8988T (cell line): ENCODE results near the gene GRHL1.

Experiments
- DNase-seq: peaks from one replicate; pipeline ENCODE4 v3.0.0; 2011

The GRHL1 gene

DNA sequence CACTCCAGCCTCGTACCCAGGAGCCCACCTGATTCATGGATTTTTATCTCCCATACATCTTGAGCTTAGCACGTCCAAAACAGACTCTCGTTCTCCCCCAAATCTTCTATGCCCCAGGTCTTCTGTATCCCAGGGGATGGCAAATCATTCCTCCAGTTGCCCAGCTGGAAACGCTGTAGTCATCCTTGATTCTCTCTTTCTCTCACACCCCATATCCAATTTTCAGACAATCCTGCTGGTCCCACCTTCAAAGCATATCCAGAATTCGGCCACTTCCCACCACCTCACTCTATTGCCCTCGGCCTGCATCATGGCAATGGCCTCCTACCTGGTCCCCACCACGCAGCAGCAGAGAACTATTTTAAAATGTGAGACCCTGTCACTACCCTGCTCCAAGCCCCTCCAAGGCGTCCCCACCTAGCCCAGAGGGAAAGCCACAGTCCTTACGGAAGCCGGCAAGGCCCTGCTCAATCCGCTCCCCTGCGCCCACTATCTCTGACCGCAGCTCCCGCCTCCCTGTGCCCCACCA lies 1.4 kb upstream of the GRHL1 start:
- DNase-seq: no peak

GRCh38 chr2:9950521-9951271 lies 797 bp upstream of the GRHL1 start:
- DNase-seq: peak; percentile 76

DNA sequence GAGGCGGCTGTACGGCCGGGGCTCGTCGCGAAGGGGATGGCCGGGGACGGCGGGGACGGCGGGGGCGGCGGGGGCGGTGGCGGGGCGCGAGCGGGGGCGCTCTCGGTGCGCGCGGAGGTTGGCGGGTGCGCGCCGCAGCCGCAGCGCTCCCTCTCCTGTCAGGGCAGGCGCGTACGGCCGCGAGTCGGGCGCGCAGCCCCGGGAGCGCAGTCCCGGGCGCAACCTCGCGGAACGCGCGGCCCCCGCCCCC lies 296 bp upstream of the GRHL1 start:
- peak; percentile 98 for DNase-seq

- DNase-seq: no peak
Measured at GRCh38 chr2:9952286-9952737, 819 bp downstream of the GRHL1 start.

- DNase-seq: no peak
Measured at GRCh38 chr2:9952856-9953503, 1.5 kb downstream of the GRHL1 start.

DNA sequence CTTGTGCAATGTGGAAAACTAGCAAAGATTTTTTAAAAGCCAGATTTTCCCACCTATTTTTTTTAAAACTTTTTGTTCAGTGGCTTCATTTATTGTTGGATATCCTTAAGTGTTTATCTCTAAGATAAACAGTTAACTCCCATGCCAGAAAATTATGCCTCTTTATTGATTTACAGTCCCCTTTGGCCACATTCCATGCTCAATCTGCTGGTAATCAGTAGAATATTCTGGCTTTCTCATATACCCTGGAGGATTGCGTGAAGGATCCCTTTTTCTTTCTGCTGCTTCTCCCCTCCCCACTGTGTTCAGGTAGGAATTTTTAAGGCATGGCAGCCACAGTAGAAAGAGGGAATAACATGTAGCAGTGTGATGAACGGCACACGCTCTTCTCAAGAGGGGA lies 2.6 kb downstream of the GRHL1 start:
- no peak for DNase-seq

- DNase-seq: no peak
Measured at GRCh38 chr2:9958057-9958456, 6.6 kb downstream of the GRHL1 start.

DNA sequence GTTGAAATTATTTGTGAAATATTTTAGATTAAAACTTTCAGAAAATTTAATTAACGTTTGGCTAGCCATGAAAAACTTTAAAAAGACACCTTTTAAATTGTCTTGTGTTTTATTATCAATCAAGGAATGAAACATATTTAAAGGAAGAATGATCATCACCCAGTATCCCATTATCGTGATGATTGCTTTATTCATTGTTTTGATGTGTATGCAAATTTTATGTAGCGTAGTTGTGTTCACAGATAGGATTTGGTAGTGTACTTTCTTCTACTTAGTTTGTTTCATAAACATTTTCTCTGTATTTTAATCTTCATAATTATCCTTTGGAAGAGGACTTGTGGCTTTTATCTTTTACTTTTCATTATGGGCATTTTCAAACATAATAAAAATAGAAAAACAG lies 7.8 kb downstream of the GRHL1 start:
- DNase-seq: no peak

DNA sequence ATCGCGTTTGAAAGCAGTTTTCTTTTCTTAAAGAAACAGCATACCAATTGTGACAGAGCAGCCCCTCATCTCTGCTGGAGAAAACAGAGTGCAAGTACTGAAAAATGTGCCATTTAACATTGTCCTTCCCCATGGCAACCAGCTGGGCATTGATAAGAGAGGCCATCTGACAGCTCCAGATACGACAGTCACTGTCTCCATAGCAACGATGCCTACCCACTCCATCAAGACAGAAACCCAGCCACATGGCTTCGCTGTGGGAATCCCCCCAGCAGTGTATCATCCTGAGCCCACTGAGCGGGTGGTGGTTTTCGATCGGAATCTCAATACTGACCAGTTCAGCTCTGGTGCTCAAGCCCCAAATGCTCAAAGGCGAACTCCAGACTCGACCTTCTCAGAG lies 9.5 kb downstream of the GRHL1 start:
- DNase-seq: no peak

DNA sequence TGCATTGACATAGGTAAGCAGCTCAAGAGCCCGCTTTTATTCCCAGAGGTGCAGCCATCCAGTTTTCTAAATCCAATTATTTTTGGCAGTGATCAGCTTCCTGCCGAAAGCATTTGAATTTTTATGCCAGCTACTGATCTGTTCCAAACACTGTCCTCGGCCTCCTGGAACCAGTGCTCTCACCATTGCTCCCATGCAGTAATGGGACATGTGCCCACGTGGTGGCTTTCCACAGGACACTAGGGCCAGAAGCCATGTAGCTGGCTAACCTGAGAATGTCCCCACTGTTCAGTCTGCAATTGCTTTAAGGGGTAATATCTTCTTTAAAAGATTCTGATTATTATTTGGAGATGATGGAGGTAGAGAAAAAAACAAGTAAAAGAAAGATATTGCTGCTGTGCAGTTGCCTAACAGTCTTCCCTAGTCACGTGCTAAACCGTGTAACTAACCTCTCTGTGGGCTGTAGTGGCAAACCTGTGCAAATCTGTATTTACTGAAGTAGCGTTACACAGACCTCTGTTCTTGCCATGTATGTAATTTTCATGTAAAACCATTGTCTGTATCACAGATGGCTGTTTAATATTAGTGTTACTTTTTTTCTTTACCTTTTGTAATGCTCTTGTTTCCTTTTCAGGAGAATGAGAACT lies 13.0 kb downstream of the GRHL1 start:
- no peak for DNase-seq

- no peak for DNase-seq
Measured at GRCh38 chr2:9965119-9965822, 13.8 kb downstream of the GRHL1 start.

DNA sequence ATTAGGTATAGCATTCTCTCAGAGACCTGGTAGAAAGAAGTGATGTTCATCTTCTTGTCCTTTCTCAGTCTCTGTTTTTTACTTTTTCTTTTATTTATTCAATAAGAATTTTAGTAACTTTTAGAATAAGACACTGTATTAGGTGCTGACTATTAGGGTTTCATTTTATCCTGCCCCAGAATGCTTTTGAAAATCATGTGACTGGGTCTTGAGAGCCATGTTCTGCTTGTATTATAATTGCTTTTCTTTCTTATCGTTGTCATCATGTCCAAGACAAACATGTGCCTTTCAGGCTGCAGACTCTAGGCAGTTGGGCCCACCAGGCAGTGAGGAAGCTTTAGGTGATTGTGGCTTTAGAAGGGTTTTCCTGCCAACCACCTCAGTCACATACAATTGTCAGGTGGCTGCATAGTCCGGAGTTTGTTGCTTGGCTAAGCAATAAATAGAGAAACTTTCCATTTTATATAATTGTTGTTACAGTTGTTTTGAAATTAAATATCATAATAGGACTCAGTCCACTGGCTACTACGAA lies 15.1 kb downstream of the GRHL1 start:
- no peak for DNase-seq

DNA sequence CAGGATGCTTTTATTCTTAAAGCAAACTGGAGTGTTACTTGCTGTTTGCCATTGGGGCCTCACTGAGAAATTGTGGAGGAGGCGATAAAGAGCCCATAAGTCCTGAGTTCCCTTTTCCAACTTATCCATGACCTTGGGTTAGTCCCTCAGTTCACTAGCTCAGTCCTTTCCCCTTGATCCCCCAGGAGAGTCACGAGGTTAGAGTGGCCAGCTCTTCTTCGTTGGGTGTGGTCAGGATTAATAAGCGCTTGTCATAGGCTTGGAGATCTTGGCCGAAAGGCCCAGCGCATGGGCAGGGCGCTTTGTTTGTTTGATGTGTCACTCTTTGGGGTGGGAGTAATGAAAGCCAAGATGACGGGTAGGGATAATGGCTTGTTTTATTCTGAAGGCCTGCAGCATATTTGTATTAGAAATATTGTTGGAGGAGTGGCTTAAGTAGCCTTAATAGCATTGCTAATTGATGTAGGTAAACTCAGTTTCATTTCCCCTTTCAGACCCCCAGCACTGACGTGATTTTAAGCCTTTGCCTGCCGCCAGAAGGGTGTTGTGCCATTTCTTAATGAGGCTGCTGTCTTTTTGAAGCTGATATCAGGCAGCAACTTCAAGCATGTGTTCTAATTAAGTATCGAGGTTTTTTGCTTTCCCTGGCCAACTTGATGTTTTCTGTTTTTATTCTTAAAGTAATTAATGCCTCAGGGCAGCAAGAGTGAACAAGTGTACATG lies 15.7 kb downstream of the GRHL1 start:
- no peak for DNase-seq

- no peak for DNase-seq
Measured at GRCh38 chr2:9968553-9969497, 17.3 kb downstream of the GRHL1 start.

DNA sequence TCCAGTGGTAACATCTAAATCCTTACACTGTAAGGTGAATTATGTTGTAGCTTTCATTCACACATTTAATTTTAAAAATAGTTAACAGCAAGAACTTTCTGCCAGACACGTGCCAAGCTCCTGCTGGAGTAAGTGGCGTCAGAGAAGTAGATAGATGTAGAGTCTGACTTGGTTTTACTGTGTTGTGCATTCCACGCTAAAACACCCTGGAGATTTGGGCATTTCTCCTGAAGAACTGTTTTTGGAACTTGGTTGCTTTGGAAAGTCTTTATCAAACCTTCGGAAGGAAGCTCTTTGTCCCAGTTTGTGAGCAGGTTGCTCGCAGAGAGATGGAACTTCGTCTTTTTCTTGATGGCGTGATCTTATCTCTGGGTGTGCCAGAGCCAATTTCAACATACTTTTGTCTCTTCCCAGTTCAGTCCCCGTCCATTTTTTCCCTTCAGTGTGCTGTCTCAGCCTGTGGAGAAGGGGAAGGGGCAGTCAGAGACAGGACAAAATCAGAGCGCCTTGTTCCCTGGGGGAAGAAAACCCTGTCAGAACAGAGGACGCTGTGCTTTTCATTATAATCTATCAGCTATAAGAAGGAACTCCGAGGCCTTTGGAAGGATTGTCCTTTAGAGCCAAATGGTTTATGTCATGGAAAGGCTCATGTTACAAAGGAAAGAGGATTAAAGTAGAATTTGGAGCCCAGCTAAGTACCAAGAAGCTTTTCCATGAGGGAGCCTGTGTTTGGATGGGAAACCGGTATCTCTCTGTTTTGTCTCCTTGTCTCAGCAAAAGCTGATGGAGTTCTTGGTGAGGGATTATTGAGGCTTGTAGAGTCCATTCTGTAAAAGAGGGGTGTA lies 18.9 kb downstream of the GRHL1 start:
- DNase-seq: no peak

DNA sequence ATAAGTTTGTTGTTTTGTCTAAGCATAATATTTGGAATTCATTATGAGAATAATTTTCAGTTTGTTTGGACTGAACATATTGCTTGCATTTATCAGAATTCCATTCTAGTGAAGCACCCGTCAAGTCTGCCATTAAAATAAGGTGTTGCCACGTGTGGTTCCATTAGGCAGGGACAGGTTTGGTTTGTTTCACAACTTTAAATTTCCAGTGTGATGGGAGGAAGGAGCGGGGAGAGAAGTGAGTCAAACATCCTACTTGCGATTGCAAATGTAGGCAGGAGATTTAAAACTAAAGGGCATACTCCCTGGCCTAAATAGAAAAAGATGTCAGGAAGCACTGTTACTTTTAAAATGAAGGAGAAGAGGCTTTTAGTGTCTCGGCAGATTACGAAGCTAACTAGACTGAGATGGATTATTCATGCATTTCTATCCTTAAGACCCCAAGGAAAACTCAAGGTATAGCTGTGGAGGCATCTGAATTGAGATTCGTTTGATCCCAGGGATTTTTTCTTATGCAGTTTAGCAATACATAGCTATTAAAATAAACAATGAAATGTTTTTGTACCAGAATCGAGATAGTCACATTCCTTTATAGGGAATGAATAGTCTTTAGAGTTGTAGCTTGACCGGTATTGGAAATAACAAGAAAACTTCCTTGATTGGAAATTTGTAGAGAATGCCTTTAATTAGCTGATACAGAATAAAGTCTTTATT lies 19.8 kb downstream of the GRHL1 start:
- DNase-seq: no peak

DNA sequence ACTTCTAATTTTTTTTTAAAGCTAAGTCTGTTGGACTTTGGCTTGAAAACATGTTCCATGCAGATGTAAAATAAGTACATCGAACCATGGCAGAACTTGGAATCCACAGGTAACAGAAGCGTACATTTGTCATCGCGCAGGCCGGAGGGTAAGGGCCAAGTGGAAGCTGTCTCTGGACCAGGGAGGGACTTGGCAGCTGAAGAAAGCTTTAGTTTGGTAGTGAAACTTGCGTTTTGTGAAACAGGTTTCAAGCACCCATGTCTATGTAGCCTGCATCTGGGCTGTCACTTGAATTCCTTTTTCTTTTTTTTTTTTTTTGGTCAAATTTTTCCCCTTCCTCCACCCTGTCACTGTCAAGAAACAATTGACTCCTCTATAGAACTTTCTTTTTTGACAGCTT lies 20.4 kb downstream of the GRHL1 start:
- DNase-seq: no peak

- no peak for DNase-seq
Measured at GRCh38 chr2:9972621-9973479, 21.4 kb downstream of the GRHL1 start.

DNA sequence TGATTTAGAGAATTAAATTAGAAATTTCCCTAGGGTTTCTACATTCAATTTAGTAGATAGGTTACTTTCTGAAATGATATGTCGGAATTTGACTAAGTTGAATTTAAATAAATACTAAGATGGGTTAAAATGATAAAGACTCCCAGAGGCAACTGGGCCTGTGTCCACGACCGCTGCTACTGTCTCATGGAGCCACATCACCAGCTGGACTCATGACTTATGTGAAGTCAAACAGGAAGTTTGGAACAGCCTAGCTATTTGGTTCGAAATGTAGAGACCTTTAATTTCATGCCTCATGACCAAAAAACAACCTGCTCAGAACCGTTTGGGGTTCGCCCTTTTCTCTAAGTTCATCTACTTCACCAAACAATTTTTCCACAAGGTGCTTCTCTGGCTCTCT lies 22.2 kb downstream of the GRHL1 start:
- no peak for DNase-seq
